Measurements from ENCODE around the gene TNFRSF1A.
A peak's percentile ranks its signal among the peaks of the same experiment; 100 is the strongest.

The TNFRSF1A gene

DNA sequence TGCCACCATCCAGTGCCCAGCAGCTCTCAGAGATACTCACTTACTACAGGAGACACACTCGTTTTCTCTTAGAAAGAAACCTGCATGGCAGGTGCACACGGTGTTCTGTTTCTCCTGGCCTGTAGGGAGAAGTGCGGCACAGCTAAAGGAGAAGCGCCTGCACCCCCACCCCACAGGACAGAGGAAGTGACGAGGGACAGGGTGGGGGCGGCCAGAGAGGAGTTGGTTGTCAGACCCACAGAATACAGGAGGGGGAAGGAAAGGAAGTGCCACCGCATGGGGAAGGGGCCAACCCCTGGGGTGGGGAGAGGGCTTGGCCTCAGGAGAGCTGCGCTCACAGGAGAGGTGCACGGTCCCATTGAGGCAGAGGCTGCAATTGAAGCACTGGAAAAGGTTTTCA, 8.8 kb downstream of the TNFRSF1A start:
- TF ChIP-seq, protein P1, sequence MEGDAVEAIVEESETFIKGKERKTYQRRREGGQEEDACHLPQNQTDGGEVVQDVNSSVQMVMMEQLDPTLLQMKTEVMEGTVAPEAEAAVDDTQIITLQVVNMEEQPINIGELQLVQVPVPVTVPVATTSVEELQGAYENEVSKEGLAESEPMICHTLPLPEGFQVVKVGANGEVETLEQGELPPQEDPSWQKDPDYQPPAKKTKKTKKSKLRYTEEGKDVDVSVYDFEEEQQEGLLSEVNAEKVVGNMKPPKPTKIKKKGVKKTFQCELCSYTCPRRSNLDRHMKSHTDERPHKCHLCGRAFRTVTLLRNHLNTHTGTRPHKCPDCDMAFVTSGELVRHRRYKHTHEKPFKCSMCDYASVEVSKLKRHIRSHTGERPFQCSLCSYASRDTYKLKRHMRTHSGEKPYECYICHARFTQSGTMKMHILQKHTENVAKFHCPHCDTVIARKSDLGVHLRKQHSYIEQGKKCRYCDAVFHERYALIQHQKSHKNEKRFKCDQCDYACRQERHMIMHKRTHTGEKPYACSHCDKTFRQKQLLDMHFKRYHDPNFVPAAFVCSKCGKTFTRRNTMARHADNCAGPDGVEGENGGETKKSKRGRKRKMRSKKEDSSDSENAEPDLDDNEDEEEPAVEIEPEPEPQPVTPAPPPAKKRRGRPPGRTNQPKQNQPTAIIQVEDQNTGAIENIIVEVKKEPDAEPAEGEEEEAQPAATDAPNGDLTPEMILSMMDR (IDR thresholded peaks at IDR 0.05) = peak; percentile 57
- Histone ChIP-seq H3K27me3 (no peaks in the 10 kb centered on the region), H3K9me3 (peaks cover 5% of the 10 kb centered on the region), H3K36me3 (peaks cover 84% of the 10 kb centered on the region), H3K4me3 (ENCODE audit: low read depth in 1 of 2, low read length in 1 of 2) (peak overlapping the region; percentile 47 to 94), H3K27ac (peak overlapping the region; percentile 97), H3K4me1 (ENCODE audit: control insufficient read depth in 1 of 2, insufficient read depth in 1 of 2, low read depth in 1 of 2, low read length in 1 of 2) (peaks cover 58 to 68% of the 10 kb centered on the region in 2 experiments)

DNA sequence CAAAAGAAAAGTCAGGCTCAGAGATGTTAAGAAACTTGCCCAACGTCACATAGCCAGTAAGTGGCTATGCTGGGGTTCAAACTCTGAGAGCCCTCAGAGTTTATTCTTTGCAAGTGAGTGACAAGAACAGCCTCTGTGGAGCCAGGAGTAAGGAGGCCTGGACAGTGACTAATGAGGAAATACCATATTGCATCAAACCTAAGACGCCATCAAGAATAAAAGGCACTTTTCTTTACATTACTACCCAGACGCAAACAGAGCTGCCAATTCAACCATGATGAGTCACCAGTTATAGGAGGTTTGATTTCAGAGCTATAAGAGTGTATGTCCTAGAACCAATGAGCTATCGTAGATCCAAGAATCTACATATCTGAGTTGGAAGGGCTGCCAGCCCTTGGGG, 9.4 kb downstream of the TNFRSF1A start:
- Histone ChIP-seq H3K9me3 (peaks cover 5% of the 10 kb centered on the region), H3K27ac (peak overlapping the region; percentile 97), H3K27me3 (no peaks in the 10 kb centered on the region), H3K36me3 (peaks cover 84% of the 10 kb centered on the region), H3K4me3 (ENCODE audit: low read depth in 1 of 2, low read length in 1 of 2) (peak overlapping the region; percentile 47 to 94), H3K4me1 (ENCODE audit: control insufficient read depth in 1 of 2, insufficient read depth in 1 of 2, low read depth in 1 of 2, low read length in 1 of 2) (peaks cover 52 to 63% of the 10 kb centered on the region in 2 experiments)
- TF ChIP-seq, protein P1 (IDR thresholded peaks at IDR 0.05) = no peak

DNA sequence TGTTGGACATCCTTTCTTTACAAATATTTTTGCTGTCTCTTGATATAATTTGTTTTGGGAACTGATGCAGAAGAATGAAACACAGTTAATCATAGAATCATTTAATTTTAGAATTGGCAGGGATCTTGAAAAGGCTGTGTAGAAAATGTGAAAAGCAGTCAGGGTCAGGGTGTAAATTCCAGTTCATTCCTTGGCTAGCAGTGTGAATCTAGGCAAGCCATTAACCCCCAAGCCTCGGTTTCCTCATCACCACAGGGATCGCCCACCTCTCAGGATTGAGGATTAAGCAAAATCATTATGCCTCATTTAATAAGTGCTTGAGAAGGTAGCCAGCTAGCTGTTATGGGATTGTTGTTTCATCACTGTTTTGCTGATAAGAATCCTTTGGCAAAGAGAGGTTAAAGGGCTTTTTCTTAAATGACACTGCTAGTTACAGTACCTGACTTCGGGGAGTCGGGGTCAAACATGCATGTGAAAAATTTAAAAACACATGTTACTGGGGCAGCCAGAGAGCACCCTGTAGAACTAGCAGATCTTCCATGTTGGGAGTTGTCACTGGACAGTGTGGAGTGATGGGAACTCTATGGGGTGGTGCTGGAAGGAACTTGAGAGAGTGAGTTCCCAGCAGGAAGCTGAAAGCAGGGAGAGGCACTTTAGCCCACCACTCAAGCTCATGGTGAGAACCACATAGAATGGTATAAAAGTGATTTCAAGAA, 10.7 kb downstream of the TNFRSF1A start:
- H3K4me3 ChIP-seq (ENCODE audit: low read depth in 1 of 2, low read length in 1 of 2) = no peak overlapping the region
- H3K27me3 ChIP-seq = no peaks in the 10 kb centered on the region

DNA sequence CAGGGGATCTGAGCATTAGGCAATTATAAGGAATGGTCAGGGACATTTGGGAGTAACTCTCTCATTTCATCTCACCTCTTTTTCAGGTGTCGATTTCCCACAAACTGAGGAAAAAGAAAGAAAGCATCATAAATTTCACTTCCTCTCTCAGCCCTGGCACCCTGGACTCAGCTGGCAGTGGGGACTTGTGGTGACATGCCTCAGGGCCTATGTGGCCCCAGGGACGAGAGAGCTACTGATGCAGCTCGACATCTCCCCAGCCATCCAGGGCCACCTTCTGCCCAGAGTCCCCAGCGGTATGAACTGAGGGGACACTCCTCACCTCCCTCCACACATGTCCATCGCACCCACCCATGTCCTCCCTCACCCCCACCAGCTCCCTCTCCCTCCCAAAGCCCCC, 11.7 kb downstream of the TNFRSF1A start:
- Histone ChIP-seq H3K4me1 (ENCODE audit: control insufficient read depth in 1 of 2, insufficient read depth in 1 of 2, low read depth in 1 of 2, low read length in 1 of 2) (peaks cover 37 to 45% of the 10 kb centered on the region in 2 experiments), H3K4me3 (ENCODE audit: low read depth in 1 of 2, low read length in 1 of 2) (no peak overlapping the region), H3K9me3 (peaks cover 5% of the 10 kb centered on the region), H3K27me3 (no peaks in the 10 kb centered on the region), H3K36me3 (peaks cover 99% of the 10 kb centered on the region), H3K27ac (peak overlapping the region; percentile 97)
- TF ChIP-seq, protein P1 (IDR thresholded peaks at IDR 0.05) = no peak

More for the DNA sequence above, 10.7 kb downstream of the TNFRSF1A start:
- Histone ChIP-seq H3K4me1 (ENCODE audit: control insufficient read depth in 1 of 2, insufficient read depth in 1 of 2, low read depth in 1 of 2, low read length in 1 of 2) (peaks cover 44 to 54% of the 10 kb centered on the region in 2 experiments), H3K27ac (peak overlapping the region; percentile 97), H3K36me3 (peaks cover 92% of the 10 kb centered on the region), H3K9me3 (peaks cover 5% of the 10 kb centered on the region)
- TF ChIP-seq, protein P1 (IDR thresholded peaks at IDR 0.05) = no peak

DNA sequence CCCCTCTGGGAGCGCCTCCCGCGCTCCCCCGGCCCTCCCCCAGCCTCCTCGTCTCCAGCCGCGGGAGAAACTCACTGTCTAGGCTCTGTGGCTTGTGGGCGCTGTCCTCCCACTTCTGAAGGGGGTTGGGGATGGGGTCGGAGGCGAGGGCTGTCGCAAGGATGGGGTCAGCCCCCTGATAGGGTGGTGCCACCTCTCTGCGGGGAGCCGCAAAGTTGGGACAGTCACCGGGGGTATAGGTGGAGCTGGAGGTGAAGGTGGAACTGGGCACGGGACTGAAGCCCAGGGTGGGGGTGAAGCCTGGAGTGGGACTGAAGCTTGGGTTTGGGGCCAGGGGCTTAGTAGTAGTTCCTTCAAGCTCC, 12.2 kb downstream of the TNFRSF1A start:
- Histone ChIP-seq H3K36me3 (peaks cover 99% of the 10 kb centered on the region), H3K9me3 (peaks cover 5% of the 10 kb centered on the region), H3K4me3 (ENCODE audit: low read depth in 1 of 2, low read length in 1 of 2) (no peak overlapping the region), H3K4me1 (ENCODE audit: control insufficient read depth in 1 of 2, insufficient read depth in 1 of 2, low read depth in 1 of 2, low read length in 1 of 2) (peaks cover 36 to 45% of the 10 kb centered on the region in 2 experiments), H3K27ac (peak overlapping the region; percentile 97), H3K27me3 (no peaks in the 10 kb centered on the region)
- TF ChIP-seq, protein P1 (IDR thresholded peaks at IDR 0.05) = no peak
